Measurements from ENCODE around the gene SH3GL3. TPM values are rescaled to one million over a fixed set of nuclear protein-coding genes. Genes with fewer than 3 reads are reported as not detected.

The SH3GL3 gene
- polyA plus RNA-seq, 1 of the 3 experiments (the other 2 are of a cell fraction), result not detected

GRCh38 chr15:83449937-83450506 is 2.9 kb downstream of the SH3GL3 start:
- H3K4me2 ChIP-seq, result no peak overlapping the region
- CTCF ChIA-PET, result interaction anchor here (1.0 to 1.4 kb wide), 2 partner anchors 11 to 202 kb away, joined by 3 read pairs; no protein-coding TSS in a partner anchor

More at GRCh38 chr15:83449937-83450506, 2.9 kb downstream of the SH3GL3 start:
- Histone ChIP-seq H3K27me3 (ENCODE audit: insufficient read depth) (peaks cover 15% of the 10 kb centered on the region), H3K4me3 (ENCODE audit: low read depth in 2 of 2, low read length in 1 of 2) (no peak overlapping the region), H3K9me3 (no peaks in the 10 kb centered on the region), H2AFZ (ENCODE audit: low read depth) (no peak overlapping the region), H3K9ac (no peak overlapping the region), H3K79me2 (ENCODE audit: insufficient read depth) (no peaks in the 10 kb centered on the region), H3K27ac (ENCODE audit: low read depth in 2 of 2, low read length in 1 of 2) (no peak overlapping the region), H3K4me1 (ENCODE audit: control insufficient read depth in 1 of 2, insufficient read depth in 2 of 2, low read depth in 1 of 2, low read length in 1 of 2) (peaks cover 0 to 2% of the 10 kb centered on the region in 2 experiments; a peak in 1 of 4 replicates), H3K36me3 (replicated peaks in 1 of 2; ENCODE audit: control insufficient read depth in 1 of 2, insufficient read depth in 2 of 2, low read length in 1 of 2) (no peaks in the 10 kb centered on the region), H4K20me1 (ENCODE audit: insufficient read depth) (no peaks in the 10 kb centered on the region), H3F3A (replicated peaks; ENCODE audit: insufficient read depth) (no peaks in the 10 kb centered on the region), H3K9me2 (no peaks in the 10 kb centered on the region)
- 61% methylated on average over 3 of the region's 3 CpGs for WGBS (ENCODE audit: low lambda C conversion rate)
- POLR2A ChIA-PET, result no interaction called here
- TF ChIP-seq JUND (IDR thresholded peaks at IDR 0.05) (no peak), GATA2 (CRISPR knock-in tag; IDR thresholded peaks at IDR 0.05) (no peak), POLR2AphosphoS5 (IDR thresholded peaks at IDR 0.05; ENCODE audit: low read depth, low read length) (no peak), CTCF (IDR thresholded peaks at IDR 0.05) (no peak), IRF3 (IDR thresholded peaks at IDR 0.05; ENCODE audit: low read depth, low read length) (no peak), FOSL2 (IDR thresholded peaks at IDR 0.05; ENCODE audit: borderline replicate concordance, low read depth) (no peak), RCOR1 (IDR thresholded peaks at IDR 0.05; ENCODE audit: low read length) (no peak), NFIC (IDR thresholded peaks at IDR 0.05; ENCODE audit: borderline replicate concordance) (no peak), GABPA (IDR thresholded peaks at IDR 0.05; ENCODE audit: low read depth) (no peak), MXI1 (IDR thresholded peaks at IDR 0.05; ENCODE audit: low read depth, low read length) (no peak), PBX3 (IDR thresholded peaks at IDR 0.05) (no peak), SIN3A (IDR thresholded peaks at IDR 0.05; ENCODE audit: borderline replicate concordance, low read depth, low read length) (no peak), MEF2A (IDR thresholded peaks at IDR 0.05; ENCODE audit: borderline replicate concordance, low read depth) (no peak), REST (IDR thresholded peaks at IDR 0.05; ENCODE audit: low read depth, low read length) (no peak), ELF1 (IDR thresholded peaks at IDR 0.05) (no peak), SMC3 (IDR thresholded peaks at IDR 0.05; ENCODE audit: low read depth, low read length) (no peak), EP300 (IDR thresholded peaks at IDR 0.05; ENCODE audit: borderline replicate concordance in 1 of 2, low read depth in 1 of 2, low read length in 1 of 2) (no peak), FOXM1 (IDR thresholded peaks at IDR 0.05; ENCODE audit: low read depth) (no peak), CHD2 (IDR thresholded peaks at IDR 0.05; ENCODE audit: low read length, partially characterized antibody) (no peak), TEAD4 (IDR thresholded peaks at IDR 0.05; ENCODE audit: borderline replicate concordance, insufficient read depth) (no peak)
- DNase-seq, result no peak

Data from SK-N-SH (cell line).